H7 (cell line): ENCODE results near the gene ZNF503. TPM values are rescaled to one million over a fixed set of nuclear protein-coding genes. Genes with fewer than 3 reads are reported as not detected.
A peak's percentile ranks its signal among the peaks of the same experiment; 100 is the strongest.

Experiments
- DNase-seq: peaks from one replicate; pipeline ENCODE4 v3.0.0; 2012
- H3K27me3 ChIP-seq: 2 replicates; pipeline ENCODE4 v1.6.0; 2011; ENCODE audit warnings: mild to moderate bottlenecking, low read length; ENCODE audit not compliant: control insufficient read depth, insufficient read depth
- H3K36me3 ChIP-seq: replicated peaks from 2 replicates; pipeline ENCODE4 v1.5.1; 2011; ENCODE audit warnings: low read length; ENCODE audit not compliant: control insufficient read depth, insufficient read depth
- H3K4me3 ChIP-seq: 2 replicates; pipeline ENCODE4 v1.5.1; 2011; ENCODE audit warnings: low read depth, mild to moderate bottlenecking, control low read depth, low read length, moderate library complexity; ENCODE audit not compliant: insufficient read depth
- total RNA-seq: library from RNA; depleted of rRNA; stranded (reverse); fragments of >200 nt; shearing (Covaris generic); gene quantifications from 2 replicates; pipeline ENCODE4 v1.2.3, GENCODE V29; 2014

Gene ZNF503
- total RNA-seq, 1 experiment from 2014 or later: 0.03 TPM

- DNase-seq: peak; percentile 44
- 0 out of 2 replicates have a peak overlapping the region, but pooled peaks have one; percentile 5 for H3K4me3 ChIP-seq
These were observed 4.3 kb upstream of the ZNF503 start for GRCh38 chr10:75405598-75406461.

GRCh38 chr10:75404815-75405597, 3.4 kb upstream of the ZNF503 start:
- Histone ChIP-seq H3K27me3 (peaks cover 90% of the 10 kb centered on the region), H3K36me3 (no peaks in the 10 kb centered on the region), H3K4me3 (peak overlapping the region; percentile 56)
- DNase-seq: peak; percentile 74

More at GRCh38 chr10:75405598-75406461, 4.3 kb upstream of the ZNF503 start:
- no peaks in the 10 kb centered on the region for H3K36me3 ChIP-seq
- peaks cover 90% of the 10 kb centered on the region for H3K27me3 ChIP-seq

- DNase-seq: peak; percentile 80
- Histone ChIP-seq H3K4me3 (peak overlapping the region; percentile 56), H3K27me3 (peaks cover 92% of the 10 kb centered on the region), H3K36me3 (no peaks in the 10 kb centered on the region)
These were observed 2.6 kb upstream of the ZNF503 start for GRCh38 chr10:75403939-75404814.

DNA sequence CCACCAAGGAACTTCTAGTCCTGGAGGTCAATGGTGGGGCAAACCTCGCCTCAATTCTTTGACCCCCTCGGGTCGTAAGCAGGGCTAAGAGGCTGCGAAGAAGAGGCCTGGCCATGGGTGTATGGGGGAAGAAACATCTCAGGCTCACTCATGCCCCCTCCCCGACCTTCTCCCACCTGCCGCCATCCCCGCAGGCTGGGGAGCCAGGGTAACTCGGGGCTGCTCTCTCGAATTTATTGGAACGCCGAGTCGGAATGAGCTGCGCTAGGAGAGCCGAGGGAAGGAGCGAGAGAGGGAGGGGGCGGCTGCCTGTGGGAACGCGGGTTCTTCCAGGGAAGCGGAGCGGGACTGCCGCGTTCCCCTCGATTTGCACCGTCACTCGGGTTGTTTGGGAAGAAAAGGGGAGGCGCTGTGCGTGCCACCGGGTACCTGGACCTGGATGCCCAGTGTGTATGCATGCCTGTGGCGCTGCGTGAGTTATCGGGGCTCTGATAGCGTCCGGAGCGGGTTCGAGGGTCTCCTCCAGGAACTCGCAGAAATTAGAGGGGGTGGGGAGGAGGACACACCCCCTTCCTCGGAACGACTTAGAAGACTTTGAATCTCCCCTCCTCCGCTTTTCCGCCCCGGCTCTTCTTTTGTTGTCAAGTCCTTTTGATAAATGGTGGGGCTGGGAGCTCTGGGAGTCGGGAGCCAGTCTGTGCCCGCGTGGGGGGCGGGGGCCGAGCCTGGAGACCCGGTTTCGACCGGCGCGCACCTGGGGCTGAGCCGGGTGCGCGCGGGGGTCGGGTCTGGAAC, 1.8 kb upstream of the ZNF503 start:
- peak; percentile 89 for DNase-seq
- Histone ChIP-seq H3K4me3 (peak overlapping the region; percentile 56), H3K27me3 (peaks cover 92% of the 10 kb centered on the region)

GRCh38 chr10:75402486-75403143, 1.1 kb upstream of the ZNF503 start:
- Histone ChIP-seq H3K4me3 (peak overlapping the region; percentile 56), H3K36me3 (no peaks in the 10 kb centered on the region), H3K27me3 (peaks cover 92% of the 10 kb centered on the region)
- DNase-seq: peak; percentile 76

More for the DNA sequence above, 1.8 kb upstream of the ZNF503 start:
- H3K36me3 ChIP-seq: no peaks in the 10 kb centered on the region

GRCh38 chr10:75400771-75401568, 594 bp downstream of the ZNF503 start:
- DNase-seq: peak; percentile 78
- peaks cover 92% of the 10 kb centered on the region for H3K27me3 ChIP-seq

DNA sequence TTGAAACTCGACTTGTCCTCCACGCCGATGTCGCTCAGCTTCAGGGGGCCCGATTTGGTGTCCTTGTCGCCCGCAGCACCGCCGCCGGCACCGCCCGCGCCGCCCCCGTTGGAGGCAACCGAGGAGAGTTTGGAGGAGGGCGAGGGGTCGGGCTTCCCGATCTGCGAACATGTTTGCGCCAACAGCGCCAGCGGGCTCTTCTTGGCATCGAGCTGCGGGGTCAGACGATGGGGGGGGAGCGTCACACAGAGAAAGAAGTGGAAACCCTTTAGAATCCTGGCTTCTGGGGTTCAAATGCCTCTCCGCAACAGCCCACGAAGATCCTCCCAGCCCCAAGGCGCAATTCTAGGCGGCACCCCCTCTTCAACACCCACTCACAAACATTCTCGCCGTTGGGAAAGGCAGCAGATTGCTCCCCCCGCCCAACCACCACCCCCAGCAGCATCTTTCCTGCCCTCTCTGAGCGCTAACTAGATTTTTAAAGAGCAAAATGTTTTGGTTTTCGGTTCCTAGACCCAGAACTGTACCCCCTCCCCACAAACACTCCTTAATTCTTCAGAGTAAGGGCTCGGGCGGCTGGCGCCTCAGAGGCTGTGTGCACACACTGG, 1.3 kb downstream of the ZNF503 start:
- H3K4me3 ChIP-seq: peak overlapping the region; percentile 23
- H3K36me3 ChIP-seq: no peaks in the 10 kb centered on the region
- peak; percentile 80 for DNase-seq
- H3K27me3 ChIP-seq: peaks cover 92% of the 10 kb centered on the region

More at GRCh38 chr10:75400771-75401568, 594 bp downstream of the ZNF503 start:
- no peaks in the 10 kb centered on the region for H3K36me3 ChIP-seq
- H3K4me3 ChIP-seq: peak overlapping the region; percentile 56

DNA sequence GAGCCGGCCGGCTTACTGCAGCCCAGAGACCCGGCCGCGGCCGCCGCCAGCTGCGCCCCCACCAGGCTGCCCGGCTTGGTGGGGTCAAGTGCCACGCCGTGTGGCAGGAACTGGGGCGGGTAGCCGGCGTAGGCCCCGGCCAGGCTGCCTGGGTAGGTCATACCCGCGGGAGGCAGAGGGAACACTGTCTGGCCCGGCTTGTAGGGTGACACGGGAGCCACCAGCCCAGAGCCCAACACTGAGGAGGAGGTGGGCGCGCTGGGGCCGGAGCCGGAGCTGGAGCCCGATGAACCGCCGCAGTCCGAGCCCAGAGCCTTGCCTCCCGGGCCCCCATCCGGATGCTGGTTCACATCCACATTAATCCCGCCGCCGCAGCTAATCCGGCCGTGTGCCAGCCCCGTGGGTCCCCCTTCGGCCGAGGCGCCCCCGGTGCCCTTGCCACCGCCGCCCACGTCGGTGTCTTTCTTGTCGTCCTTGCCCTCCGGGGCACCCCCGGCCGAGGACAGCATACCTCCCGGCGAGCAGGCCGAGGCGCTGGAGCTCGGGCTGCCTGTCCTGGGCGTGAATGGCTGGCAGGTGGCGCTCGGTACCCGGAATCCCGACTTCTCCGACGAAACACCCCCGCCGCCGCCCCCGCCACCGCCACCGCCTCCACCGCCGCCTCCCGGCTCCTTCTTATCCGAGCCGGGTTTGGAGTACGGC, 2.0 kb downstream of the ZNF503 start:
- DNase-seq: peak; percentile 91
- Histone ChIP-seq H3K4me3 (peak overlapping the region; percentile 23), H3K36me3 (no peaks in the 10 kb centered on the region), H3K27me3 (peaks cover 92% of the 10 kb centered on the region)

- peak overlapping the region; percentile 20 for H3K4me3 ChIP-seq
- no peaks in the 10 kb centered on the region for H3K36me3 ChIP-seq
- peaks cover 92% of the 10 kb centered on the region for H3K27me3 ChIP-seq
- DNase-seq: peak; percentile 83
These were observed 2.7 kb downstream of the ZNF503 start for GRCh38 chr10:75398692-75399460.

GRCh38 chr10:75398200-75398691, 3.3 kb downstream of the ZNF503 start:
- Histone ChIP-seq H3K36me3 (no peaks in the 10 kb centered on the region), H3K27me3 (peaks cover 90% of the 10 kb centered on the region), H3K4me3 (no peak overlapping the region; the same call in 1 of the 2 replicates)
- DNase-seq: no peak
